Neural crest cell (in vitro differentiated cells): ENCODE results near the gene RAP2A. TPM values are rescaled to one million over a fixed set of nuclear protein-coding genes. Genes with fewer than 3 reads are reported as not detected.

Experiments
- DNase-seq: peaks from one replicate; pipeline ENCODE4 v3.0.0; 2021; ENCODE audit warnings: low read depth, mixed read lengths, low spot score
- H3K27ac Mint-ChIP-seq: one replicate; pipeline ENCODE4 v1.8.0; 2021; ENCODE audit warnings: mild to moderate bottlenecking, mixed read lengths; ENCODE audit not compliant: unreplicated experiment
- H3K27me3 Mint-ChIP-seq: 2 replicates; pipeline ENCODE4 v1.8.0; 2021; ENCODE audit warnings: low read depth, mild to moderate bottlenecking, mixed read lengths
- H3K36me3 Mint-ChIP-seq: 2 replicates; pipeline ENCODE4 v1.8.0; 2021; ENCODE audit warnings: low read depth, mild to moderate bottlenecking, mixed read lengths
- H3K4me1 Mint-ChIP-seq: 2 replicates; pipeline ENCODE4 v1.8.0; 2021; ENCODE audit warnings: mixed read lengths
- H3K4me3 Mint-ChIP-seq: one replicate; pipeline ENCODE4 v1.8.0; 2021; ENCODE audit warnings: mild to moderate bottlenecking, mixed read lengths
- H3K9me3 Mint-ChIP-seq: 2 replicates; pipeline ENCODE4 v1.8.0; 2021; ENCODE audit warnings: mixed read lengths
- total RNA-seq: library from RNA; stranded (reverse); gene quantifications from 2 replicates; pipeline ENCODE4 v1.2.1, GENCODE V29; 2021
- TF ChIP-seq, protein P1 (sequence below): fragments of 200-600 bp; sonication (generic); conservative IDR thresholded peaks from 2 replicates; pipeline ENCODE4 v1.5.0; 2021; ENCODE audit warnings: antibody characterized with exemption, mild to moderate bottlenecking

Gene RAP2A
- total RNA-seq, 1 donor from 2014 or later, result 47.2 TPM

DNA sequence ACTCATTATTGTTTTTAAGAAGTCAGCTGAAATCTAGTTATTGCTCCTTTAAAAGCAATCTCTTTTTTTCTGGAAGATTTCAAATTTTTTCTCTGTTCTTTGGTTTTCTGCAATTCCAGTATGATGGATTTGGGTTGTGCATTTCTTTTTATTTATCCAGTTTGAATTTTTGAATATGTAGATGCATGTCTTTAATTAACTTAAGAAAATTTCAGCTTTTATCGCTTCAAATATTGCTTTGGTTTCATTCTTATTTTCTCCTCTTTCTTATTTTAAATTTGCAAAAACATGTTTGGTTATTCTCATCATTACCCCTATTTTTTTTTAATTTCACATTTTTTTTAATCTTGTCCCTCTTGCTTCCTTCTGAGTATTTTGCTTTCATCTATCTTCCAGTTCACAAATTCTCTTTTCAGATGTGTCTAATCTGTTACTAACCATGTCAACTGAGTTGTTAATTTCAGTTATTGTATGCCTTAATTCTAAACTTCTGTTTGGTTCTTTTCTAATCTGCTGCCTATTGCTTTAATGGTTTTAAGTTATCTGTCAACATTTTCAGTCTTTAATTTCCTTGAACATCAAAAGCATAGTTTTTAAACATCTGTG is 56.8 kb downstream of the RAP2A start:
- DNase-seq, result no peak
- Mint-ChIP-seq H3K4me3 (no peak overlapping the region), H3K27ac (no peak overlapping the region), H3K36me3 (peaks cover 5% of the 10 kb centered on the region), H3K27me3 (no peaks in the 10 kb centered on the region), H3K9me3 (peaks cover 5% of the 10 kb centered on the region), H3K4me1 (no peaks in the 10 kb centered on the region)
- TF ChIP-seq, protein P1, sequence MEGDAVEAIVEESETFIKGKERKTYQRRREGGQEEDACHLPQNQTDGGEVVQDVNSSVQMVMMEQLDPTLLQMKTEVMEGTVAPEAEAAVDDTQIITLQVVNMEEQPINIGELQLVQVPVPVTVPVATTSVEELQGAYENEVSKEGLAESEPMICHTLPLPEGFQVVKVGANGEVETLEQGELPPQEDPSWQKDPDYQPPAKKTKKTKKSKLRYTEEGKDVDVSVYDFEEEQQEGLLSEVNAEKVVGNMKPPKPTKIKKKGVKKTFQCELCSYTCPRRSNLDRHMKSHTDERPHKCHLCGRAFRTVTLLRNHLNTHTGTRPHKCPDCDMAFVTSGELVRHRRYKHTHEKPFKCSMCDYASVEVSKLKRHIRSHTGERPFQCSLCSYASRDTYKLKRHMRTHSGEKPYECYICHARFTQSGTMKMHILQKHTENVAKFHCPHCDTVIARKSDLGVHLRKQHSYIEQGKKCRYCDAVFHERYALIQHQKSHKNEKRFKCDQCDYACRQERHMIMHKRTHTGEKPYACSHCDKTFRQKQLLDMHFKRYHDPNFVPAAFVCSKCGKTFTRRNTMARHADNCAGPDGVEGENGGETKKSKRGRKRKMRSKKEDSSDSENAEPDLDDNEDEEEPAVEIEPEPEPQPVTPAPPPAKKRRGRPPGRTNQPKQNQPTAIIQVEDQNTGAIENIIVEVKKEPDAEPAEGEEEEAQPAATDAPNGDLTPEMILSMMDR, result no peak

DNA sequence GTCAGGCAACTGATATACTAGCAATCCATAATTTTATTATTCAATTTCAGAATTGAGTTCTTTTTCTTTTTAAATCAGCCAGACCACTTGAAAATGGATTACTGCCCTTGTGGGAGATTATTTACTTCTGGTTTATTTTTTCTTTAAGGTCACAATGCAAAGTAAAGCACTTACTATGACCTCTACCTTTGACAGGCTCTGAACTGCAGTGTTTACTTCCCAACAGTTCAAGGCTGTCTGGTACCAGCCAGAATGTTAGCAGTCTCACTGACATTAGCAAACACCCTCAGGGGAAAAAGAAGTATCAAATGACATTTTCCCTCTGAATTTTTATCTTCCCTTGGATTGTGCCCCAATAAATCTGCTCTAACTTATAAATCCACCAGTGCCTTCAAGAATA is 57.5 kb downstream of the RAP2A start:
- no peak overlapping the region for H3K4me3 Mint-ChIP-seq
- no peak for DNase-seq
- no peaks in the 10 kb centered on the region for H3K4me1 Mint-ChIP-seq
- H3K27me3 Mint-ChIP-seq, result no peaks in the 10 kb centered on the region
- peaks cover 5% of the 10 kb centered on the region for H3K9me3 Mint-ChIP-seq
- TF ChIP-seq, protein P1, result no peak
- no peak overlapping the region for H3K27ac Mint-ChIP-seq
- peaks cover 5% of the 10 kb centered on the region for H3K36me3 Mint-ChIP-seq

DNA sequence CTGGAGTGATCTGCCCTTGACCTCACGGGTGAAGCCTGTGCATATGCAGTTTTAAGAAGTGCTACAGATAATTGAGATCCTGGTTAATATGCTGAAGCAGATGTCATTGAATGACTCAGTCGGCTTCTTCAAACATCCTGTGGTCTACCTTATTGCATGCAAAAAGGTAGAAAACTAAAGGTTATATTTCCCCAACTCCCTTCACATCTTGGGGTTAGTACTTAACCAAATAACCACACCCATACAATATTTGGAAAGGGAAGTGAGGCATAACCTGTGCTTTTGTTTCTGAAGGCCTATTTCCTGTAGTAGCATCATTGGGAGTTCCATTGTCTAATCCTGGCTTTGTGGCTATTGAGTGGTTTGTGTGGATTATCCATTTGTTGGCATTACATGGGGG is 58.3 kb downstream of the RAP2A start:
- Mint-ChIP-seq H3K4me3 (no peak overlapping the region), H3K27ac (no peak overlapping the region), H3K27me3 (no peaks in the 10 kb centered on the region), H3K4me1 (no peaks in the 10 kb centered on the region), H3K36me3 (peaks cover 5% of the 10 kb centered on the region), H3K9me3 (peaks cover 5% of the 10 kb centered on the region)
- no peak for DNase-seq
- TF ChIP-seq, protein P1, result no peak

DNA sequence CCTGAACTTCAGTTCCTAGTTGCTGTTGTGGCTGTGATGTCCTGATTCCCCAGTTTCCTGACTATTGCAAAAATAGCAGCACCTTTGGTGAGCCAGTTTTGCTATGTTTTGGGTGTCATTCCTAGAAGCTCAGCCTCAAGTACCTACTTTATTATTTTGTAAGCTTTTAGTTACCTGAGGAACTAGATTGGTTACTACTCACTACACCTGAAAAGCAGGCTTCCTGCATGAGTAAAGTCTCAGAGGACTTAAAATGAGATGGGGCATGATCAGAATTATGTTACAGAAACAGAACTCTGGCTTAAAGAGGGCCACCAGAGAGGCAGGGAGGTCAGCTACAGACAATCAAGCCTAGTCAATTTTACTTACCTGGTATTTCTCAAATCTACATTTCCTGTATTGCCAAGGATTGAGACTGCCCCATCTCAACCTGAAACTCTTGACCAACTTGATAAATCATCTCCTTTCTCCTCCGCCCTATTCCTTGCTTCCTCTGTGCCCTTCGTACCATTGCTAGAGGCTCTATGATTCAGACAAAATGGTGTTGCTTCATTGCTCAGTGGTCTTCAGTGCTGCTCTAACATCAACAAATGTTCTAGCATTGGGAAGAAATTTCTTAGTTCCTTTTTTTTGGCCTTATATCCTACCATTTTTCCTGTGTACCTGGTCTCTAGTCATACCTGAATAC is 58.9 kb downstream of the RAP2A start:
- H3K27ac Mint-ChIP-seq, result no peak overlapping the region
- no peaks in the 10 kb centered on the region for H3K4me1 Mint-ChIP-seq
- peaks cover 5% of the 10 kb centered on the region for H3K9me3 Mint-ChIP-seq
- H3K27me3 Mint-ChIP-seq, result no peaks in the 10 kb centered on the region
- DNase-seq, result no peak
- TF ChIP-seq, protein P1, result no peak
- no peak overlapping the region for H3K4me3 Mint-ChIP-seq
- H3K36me3 Mint-ChIP-seq, result peaks cover 5% of the 10 kb centered on the region

DNA sequence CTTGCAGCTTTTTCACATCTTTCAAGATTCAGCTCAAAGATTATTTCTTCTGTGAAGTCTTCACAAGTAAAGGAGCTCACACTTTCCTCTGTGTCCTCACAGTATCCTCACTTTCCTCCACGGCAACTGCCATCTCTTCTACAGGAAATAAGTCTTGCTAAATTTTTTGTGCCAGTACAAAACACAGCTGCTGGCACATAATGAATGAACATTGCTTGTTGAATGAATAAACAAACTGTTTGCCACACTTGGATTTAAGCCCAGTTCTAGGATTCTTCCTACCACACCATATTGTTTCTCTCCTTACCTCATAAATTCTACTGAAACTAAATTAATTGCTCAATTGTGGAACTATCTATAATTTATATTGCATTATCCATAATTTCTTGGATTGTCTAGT is 59.5 kb downstream of the RAP2A start:
- DNase-seq, result no peak
- peaks cover 5% of the 10 kb centered on the region for H3K9me3 Mint-ChIP-seq
- H3K4me1 Mint-ChIP-seq, result no peaks in the 10 kb centered on the region
- no peak overlapping the region for H3K27ac Mint-ChIP-seq
- no peak overlapping the region for H3K4me3 Mint-ChIP-seq
- H3K36me3 Mint-ChIP-seq, result peaks cover 5% of the 10 kb centered on the region
- TF ChIP-seq, protein P1, result no peak
- no peaks in the 10 kb centered on the region for H3K27me3 Mint-ChIP-seq
